B cell (primary cell): ENCODE data around the gene ZCCHC24. TPM values are rescaled to one million over a fixed set of nuclear protein-coding genes. Genes with fewer than 3 reads are reported as not detected.

Source experiments
- ATAC-seq: fragments of 200-7000 bp; cut with Tn5 transposase; one replicate; pipeline ENCODE4 v1.10.0; 2021; ENCODE audit warnings: low read depth, mild to moderate bottlenecking, moderate number of reproducible peaks, moderate library complexity
- CTCF ChIA-PET: fragments of 350-600 bp; sonication (Branson Sonifier 250); formaldehyde crosslinking; loops from one replicate; lab custom pipeline; 2021; ENCODE audit warnings: antibody characterized with exemption, inconsistent platforms; lab: Charles Lee
- POLR2A ChIA-PET: fragments of 350-600 bp; sonication (Branson Sonifier 250); formaldehyde crosslinking; loops from one replicate; lab custom pipeline; 2021; ENCODE audit warnings: antibody characterized with exemption; lab: Charles Lee
- DNase-seq: peaks from one replicate; pipeline ENCODE4 v3.0.0; 2013
- H2AFZ ChIP-seq: 2 replicates; pipeline ENCODE4 v1.6.1; 2012; ENCODE audit warnings: mild to moderate bottlenecking, low read depth, low read length; ENCODE audit not compliant: insufficient read depth, poor library complexity, severe bottlenecking
- H3K27ac ChIP-seq, 2 donors: 1 replicate in 1 of 2; 2 replicates in 1 of 2; pipeline ENCODE4 v1.5.1; 2012 to 2013; ENCODE audit warnings: low read length in 2 of 2, mild to moderate bottlenecking in 2 of 2, moderate library complexity in 1 of 2
- H3K27me3 ChIP-seq, 4 experiments: fragments of 200-600 bp in 1 of 4; sonication (generic) in 1 of 4; replicated peaks in 1 of 4; 1 replicate in 2 of 4; 2 replicates in 2 of 4; pipeline versions ENCODE4 v1.6.1 to v1.7.0; 2013 to 2016; ENCODE audit warnings: low read length in 3 of 4, mild to moderate bottlenecking in 2 of 4, mixed read lengths in 1 of 4, moderate library complexity in 1 of 4; ENCODE audit not compliant: insufficient read depth in 4 of 4, control insufficient read depth in 3 of 4; ENCODE audit errors: control extremely low read depth in 1 of 4
- H3K36me3 ChIP-seq, 2 experiments: replicated peaks in 1 of 2; 1 replicate in 1 of 2; 2 replicates in 1 of 2; pipeline versions ENCODE4 v1.6.1 to v1.7.1; 2013; ENCODE audit warnings: low read length in 1 of 2; ENCODE audit not compliant: insufficient read depth in 2 of 2, control insufficient read depth in 1 of 2; ENCODE audit errors: control extremely low read depth in 1 of 2, extremely low read depth in 1 of 2
- H3K4me1 ChIP-seq, 2 donors: fragments of 200-600 bp in 1 of 2; sonication (generic) in 1 of 2; 1 replicate in 1 of 2; 2 replicates in 1 of 2; pipeline versions ENCODE4 v1.5.1 to v1.6.1; 2013 to 2017; ENCODE audit warnings: low read length in 2 of 2; ENCODE audit not compliant: control insufficient read depth in 2 of 2, insufficient read depth in 2 of 2
- H3K4me2 ChIP-seq: replicated peaks from 2 replicates; pipeline ENCODE3; 2012; ENCODE audit warnings: mild to moderate bottlenecking, low read depth, low read length; ENCODE audit not compliant: poor library complexity, severe bottlenecking
- H3K4me3 ChIP-seq, 5 experiments: fragments of 200-600 bp in 1 of 5; sonication (generic) in 1 of 5; 1 replicate in 3 of 5; 2 replicates in 2 of 5; pipeline versions ENCODE4 v1.5.1 to v1.7.0; 2011 to 2016; ENCODE audit warnings: low read length in 4 of 5, mild to moderate bottlenecking in 4 of 5, low read depth in 2 of 5, control low read depth in 1 of 5, moderate library complexity in 1 of 5; ENCODE audit not compliant: insufficient read depth in 1 of 5; ENCODE audit errors: control extremely low read depth in 1 of 5, extremely low read depth in 1 of 5
- H3K79me2 ChIP-seq: fragments of 200-600 bp; sonication (generic); one replicate; pipeline ENCODE4 v1.6.0; 2016; ENCODE audit warnings: low read length; ENCODE audit not compliant: control insufficient read depth, insufficient read depth
- H3K9ac ChIP-seq: fragments of 200-600 bp; sonication (generic); 2 replicates; pipeline ENCODE4 v1.6.1; 2017; ENCODE audit warnings: mild to moderate bottlenecking, low read length, moderate library complexity
- H3K9me3 ChIP-seq, 3 donors: one replicate each; pipeline versions ENCODE4 v1.6.1 to v1.7.1; 2013; ENCODE audit warnings: low read length in 2 of 3; ENCODE audit not compliant: control insufficient read depth in 2 of 3, insufficient read depth in 1 of 3; ENCODE audit errors: control extremely low read depth in 1 of 3
- H4K20me1 ChIP-seq: 2 replicates; pipeline ENCODE4 v1.6.0; 2012; ENCODE audit warnings: mild to moderate bottlenecking, low read length; ENCODE audit not compliant: insufficient read depth, control insufficient read depth, poor library complexity, severe bottlenecking
- H3K27ac Mint-ChIP-seq: one replicate; pipeline ENCODE4 v1.8.0; 2021; ENCODE audit warnings: mixed read lengths
- H3K27me3 Mint-ChIP-seq: one replicate; pipeline ENCODE4 v1.8.0; 2021; ENCODE audit warnings: mixed read lengths
- H3K4me1 Mint-ChIP-seq: one replicate; pipeline ENCODE4 v1.8.0; 2021; ENCODE audit warnings: mixed read lengths
- H3K4me3 Mint-ChIP-seq: one replicate; pipeline ENCODE4 v1.8.0; 2021; ENCODE audit warnings: mixed read lengths
- H3K9me3 Mint-ChIP-seq: one replicate; pipeline ENCODE4 v1.8.0; 2022; ENCODE audit warnings: mixed read lengths; ENCODE audit not compliant: insufficient read depth
- CTCF ChIP-seq: fragments of 200-600 bp; IDR thresholded peaks from one replicate; pipeline ENCODE4 v1.8.0; 2022; ENCODE audit warnings: antibody characterized with exemption, mild to moderate bottlenecking
- EZH2 ChIP-seq: IDR thresholded peaks from 2 replicates; pipeline ENCODE4 v1.6.1; 2012; ENCODE audit warnings: borderline replicate concordance, low read depth, mild to moderate bottlenecking, moderate library complexity, low read length; ENCODE audit not compliant: insufficient read depth, poor library complexity, severe bottlenecking
- WGBS: methylation state at CpG from one replicate; pipeline ENCODE4 v1.1.5; 2013; ENCODE audit warnings: missing lambda C conversion rate; ENCODE audit not compliant: insufficient coverage; 5-methylcytosine and 5-hydroxymethylcytosine counted together
- intact Hi-C: fragments of 100-400 bp; cut with micrococcal nuclease; formaldehyde crosslinking; loops from one replicate; pipeline ENCODE4 v1.10.0; 2022
- polyA plus RNA-seq: library from polyadenylated mRNA; depleted of rRNA; stranded (reverse); fragments of >200 nt; gene quantifications from 2 replicates; pipeline ENCODE4 v1.2.3, GENCODE V29; 2012
- total RNA-seq, 2 donors: library from RNA; stranded (reverse); fragments of 120-200 nt in 1 of 2; gene quantifications; 1 replicate in 1 of 2; 2 replicates in 1 of 2; pipeline versions ENCODE4 v1.2.3 to v1.2.4, GENCODE V29; 2013 to 2022

The ZCCHC24 gene
- total and polyA plus RNA-seq, 2 donors (not counting 1 experiment from before 2014, with no cell fraction given): 0.34 to 2.3 TPM

- Histone ChIP-seq H3K4me3 (no peak overlapping the region), H3K4me2 (no peak overlapping the region), H2AFZ (no peak overlapping the region), H3K4me1 (no peaks in the 10 kb centered on the region), H3K36me3 (no peaks in the 10 kb centered on the region), H3K27me3 (peaks cover 0 to 4% (median 1%) of the 10 kb centered on the region in 4 experiments), H3K9ac (no peak overlapping the region), H4K20me1 (no peaks in the 10 kb centered on the region), H3K27ac (no peak overlapping the region), H3K79me2 (no peaks in the 10 kb centered on the region), H3K9me3 (no peaks in the 10 kb centered on the region)
- ChIA-PET POLR2A (no interaction called here), CTCF (interaction anchor here (0.7 to 1.1 kb wide), 2 partner anchors 31 to 62 kb away, joined by 3 read pairs; no protein-coding TSS in a partner anchor)
- no peak overlapping the region for H3K4me3 Mint-ChIP-seq
- no peak for ATAC-seq
- DNase-seq: no peak
- intact Hi-C loops: no loop called here
- H3K9me3 Mint-ChIP-seq: no peaks in the 10 kb centered on the region
- no peak for TF ChIP-seq EZH2
- TF ChIP-seq CTCF: no peak
- no peak overlapping the region for H3K27ac Mint-ChIP-seq
- no peaks in the 10 kb centered on the region for H3K27me3 Mint-ChIP-seq
- WGBS: 30% methylated on average over 19 of the region's 23 CpGs
- H3K4me1 Mint-ChIP-seq: no peaks in the 10 kb centered on the region
Observed at GRCh38 chr10:79403441-79404230, 41.8 kb downstream of the ZCCHC24 start.

GRCh38 chr10:79402951-79403350 is 42.5 kb downstream of the ZCCHC24 start:
- DNase-seq (no peak), ATAC-seq (no peak)
- ChIA-PET POLR2A (no interaction called here), CTCF (interaction anchor here (0.7 to 1.1 kb wide), 2 partner anchors 31 to 62 kb away, joined by 3 read pairs; no protein-coding TSS in a partner anchor)
- intact Hi-C loops: no loop called here
- Histone ChIP-seq H3K27me3 (peaks cover 0 to 4% (median 1%) of the 10 kb centered on the region in 4 experiments), H3K4me2 (no peak overlapping the region), H3K79me2 (no peaks in the 10 kb centered on the region), H3K9ac (no peak overlapping the region), H3K9me3 (no peaks in the 10 kb centered on the region), H3K36me3 (no peaks in the 10 kb centered on the region), H2AFZ (no peak overlapping the region), H3K4me3 (no peak overlapping the region), H4K20me1 (no peaks in the 10 kb centered on the region), H3K27ac (no peak overlapping the region), H3K4me1 (no peaks in the 10 kb centered on the region)
- TF ChIP-seq EZH2: no peak
- no peak for TF ChIP-seq CTCF
- Mint-ChIP-seq H3K27ac (no peak overlapping the region), H3K4me1 (no peaks in the 10 kb centered on the region), H3K27me3 (no peaks in the 10 kb centered on the region), H3K4me3 (no peak overlapping the region), H3K9me3 (no peaks in the 10 kb centered on the region)
- 64% methylated on average over 8 of the region's 8 CpGs for WGBS
